ENCODE measurements around the gene NEIL3.

The NEIL3 gene, protein sequence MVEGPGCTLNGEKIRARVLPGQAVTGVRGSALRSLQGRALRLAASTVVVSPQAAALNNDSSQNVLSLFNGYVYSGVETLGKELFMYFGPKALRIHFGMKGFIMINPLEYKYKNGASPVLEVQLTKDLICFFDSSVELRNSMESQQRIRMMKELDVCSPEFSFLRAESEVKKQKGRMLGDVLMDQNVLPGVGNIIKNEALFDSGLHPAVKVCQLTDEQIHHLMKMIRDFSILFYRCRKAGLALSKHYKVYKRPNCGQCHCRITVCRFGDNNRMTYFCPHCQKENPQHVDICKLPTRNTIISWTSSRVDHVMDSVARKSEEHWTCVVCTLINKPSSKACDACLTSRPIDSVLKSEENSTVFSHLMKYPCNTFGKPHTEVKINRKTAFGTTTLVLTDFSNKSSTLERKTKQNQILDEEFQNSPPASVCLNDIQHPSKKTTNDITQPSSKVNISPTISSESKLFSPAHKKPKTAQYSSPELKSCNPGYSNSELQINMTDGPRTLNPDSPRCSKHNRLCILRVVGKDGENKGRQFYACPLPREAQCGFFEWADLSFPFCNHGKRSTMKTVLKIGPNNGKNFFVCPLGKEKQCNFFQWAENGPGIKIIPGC

DNA sequence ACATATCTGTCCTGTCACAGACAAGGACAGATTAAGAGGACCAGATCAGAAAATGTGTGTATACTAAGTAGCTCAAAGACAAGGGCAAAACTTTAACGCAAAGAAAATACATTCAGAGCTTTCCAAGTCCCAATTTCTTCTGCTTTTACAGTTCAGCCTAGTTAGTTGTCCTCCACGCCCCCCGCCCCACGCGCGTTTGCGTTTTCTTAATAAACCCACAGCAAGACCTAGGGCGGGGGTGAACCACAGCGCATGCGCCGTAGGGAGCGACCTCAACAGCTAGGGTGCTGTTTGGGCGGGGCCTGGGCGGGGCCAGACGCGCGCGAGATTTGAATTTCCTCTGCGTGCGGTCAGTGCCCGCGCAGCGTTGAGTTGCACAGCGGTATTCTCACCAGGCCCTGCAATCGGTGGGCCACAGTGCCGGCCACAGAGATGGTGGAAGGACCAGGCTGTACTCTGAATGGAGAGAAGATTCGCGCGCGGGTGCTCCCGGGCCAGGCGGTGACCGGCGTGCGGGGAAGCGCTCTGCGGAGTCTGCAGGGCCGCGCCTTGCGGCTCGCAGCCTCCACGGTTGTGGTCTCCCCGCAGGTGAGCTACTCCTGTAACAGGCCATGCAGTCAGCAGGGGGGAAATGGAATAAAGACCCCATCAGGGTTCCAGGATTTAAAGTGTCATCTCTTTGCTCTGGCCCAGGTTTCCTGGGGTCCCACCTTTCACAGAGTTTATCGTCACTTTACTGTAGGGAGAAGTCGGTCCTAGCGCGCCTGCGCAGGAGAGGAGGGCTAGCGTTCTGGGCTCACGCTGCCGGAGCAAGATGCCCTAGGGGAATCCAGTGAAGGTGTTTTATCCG lies at the start of gene NEIL3:
Gene NEIL3, plus strand, starts transcription at position 353 of the 850 bp plus-strand sequence. Its CDS starts 80 bp downstream, at position 433.
- peak; percentile 89 for DNase-seq

DNA sequence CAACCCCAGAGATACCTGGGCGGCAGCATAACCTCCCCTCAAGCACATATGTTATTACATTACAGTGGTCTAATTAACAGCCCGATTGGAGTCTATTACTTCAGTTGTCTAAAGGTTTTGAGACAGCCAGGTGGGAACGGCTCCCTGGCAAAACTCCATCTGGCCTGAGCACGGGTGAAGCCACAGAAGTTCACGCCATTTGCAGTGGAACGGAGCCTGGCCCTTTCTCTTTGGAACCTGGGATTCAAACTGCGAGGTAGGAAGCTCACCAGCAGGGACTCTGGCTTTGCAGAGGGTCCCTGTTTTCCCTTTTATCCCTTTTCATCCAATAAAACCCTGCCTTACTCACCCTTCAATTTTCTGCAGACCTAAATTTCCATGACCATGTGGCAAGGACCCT lies 45.9 kb upstream of the NEIL3 start:
- DNase-seq = no peak

DNA sequence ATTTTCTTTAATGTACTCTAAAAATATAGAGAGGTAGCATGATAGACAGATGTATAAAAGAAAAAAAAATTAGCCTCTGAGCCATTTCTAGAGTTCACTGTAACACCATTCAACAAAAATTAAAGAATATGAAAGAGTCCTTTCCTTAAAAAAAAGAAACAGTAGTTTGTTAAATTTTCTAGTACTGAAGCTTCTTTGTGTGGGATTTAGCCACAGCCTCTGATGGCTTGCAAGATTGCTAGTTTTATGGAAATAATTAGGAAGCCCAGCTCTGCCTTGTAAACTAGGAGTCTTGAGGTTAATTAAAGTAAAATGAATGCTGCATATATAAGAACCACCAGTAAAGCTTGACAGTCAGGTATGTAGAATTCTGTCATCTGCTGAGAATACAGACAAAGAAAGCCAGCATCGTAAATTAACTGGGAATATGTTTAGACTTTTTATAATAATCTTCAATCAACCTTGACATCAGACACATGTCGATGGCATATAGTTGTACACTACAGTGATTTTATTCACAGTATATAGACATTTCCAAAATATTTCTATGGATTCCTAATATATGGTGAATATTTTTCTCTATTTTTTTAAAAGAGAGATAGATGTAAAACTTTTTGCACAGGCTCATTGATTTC lies 44.8 kb upstream of the NEIL3 start:
- no peak for DNase-seq

DNA sequence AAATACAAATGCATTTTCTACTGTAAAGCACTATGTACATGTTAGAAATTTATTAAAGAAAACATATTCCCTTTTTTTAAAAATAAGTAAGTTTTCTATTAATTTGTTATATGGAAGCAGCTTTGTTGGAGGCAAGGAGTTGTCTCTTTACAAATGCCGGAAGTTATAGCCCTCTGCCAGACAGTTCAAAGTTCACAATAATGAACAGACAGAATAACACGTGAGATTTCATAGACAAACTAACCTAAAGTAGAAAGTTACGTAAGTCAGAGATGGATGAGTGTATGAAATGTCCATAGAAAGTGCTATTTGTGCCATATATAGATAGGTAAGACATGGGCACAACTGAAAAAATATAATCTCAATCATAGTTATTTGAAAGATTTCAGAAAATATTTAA lies 43.9 kb upstream of the NEIL3 start:
- no peak for DNase-seq

DNA sequence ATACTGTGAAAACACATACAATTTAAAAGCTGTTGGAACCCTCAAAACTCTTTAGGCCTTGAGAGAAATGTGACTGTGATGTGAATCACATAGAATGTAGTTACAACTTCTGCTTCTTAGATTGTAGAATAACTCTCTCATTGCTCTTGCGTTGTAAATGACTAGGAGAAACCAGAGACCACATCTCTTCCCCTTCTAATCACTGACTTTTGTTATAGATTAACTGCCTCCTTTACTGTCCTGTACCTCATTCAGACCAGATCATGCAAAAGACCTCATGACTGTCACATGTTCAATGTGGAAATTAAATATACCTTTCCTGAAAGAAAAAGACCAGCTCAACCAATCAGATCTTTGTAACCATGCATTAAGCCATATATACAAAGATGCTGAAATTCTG lies 43.2 kb upstream of the NEIL3 start:
- DNase-seq = no peak

DNA sequence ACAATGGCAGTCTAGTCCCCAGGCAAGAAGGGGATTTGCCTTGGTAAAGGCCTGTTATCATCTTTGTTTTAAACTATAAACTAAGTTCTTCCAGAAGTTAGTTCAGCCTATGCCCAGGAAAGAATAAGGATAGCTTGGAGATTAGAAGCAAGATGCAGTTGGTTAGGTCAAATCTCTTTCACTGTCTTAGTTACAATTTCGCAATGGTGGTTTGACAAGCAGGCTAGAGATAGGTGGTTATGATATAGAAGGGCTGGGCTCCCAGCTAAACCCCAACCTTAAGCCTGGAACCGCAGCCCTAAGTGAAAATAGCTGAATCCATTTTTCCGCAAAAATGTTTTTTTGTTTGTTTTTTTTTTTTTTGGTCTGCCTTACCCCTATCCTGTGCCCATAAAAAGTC lies 41.8 kb upstream of the NEIL3 start:
- no peak for DNase-seq

DNA sequence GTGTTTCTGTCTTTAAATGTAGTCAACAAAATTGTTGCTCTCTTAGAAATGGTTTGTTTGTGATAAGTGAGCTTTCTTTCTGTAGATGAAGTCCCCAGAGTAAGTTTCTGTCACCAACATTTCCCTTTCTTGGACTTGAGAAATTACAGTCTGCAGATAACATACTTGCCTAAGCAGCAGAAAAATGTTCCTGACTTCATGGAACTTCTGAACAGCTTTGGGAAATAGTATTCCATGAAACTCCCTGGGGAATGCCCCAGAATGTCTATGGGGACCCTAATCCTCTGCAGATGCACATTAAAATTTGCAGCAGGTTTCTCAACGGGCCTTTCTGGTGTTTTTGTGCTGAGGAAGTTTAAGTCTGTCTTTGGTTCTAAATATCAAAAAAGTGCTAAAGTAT lies 38.6 kb upstream of the NEIL3 start:
- peak; percentile 12 for DNase-seq

DNA sequence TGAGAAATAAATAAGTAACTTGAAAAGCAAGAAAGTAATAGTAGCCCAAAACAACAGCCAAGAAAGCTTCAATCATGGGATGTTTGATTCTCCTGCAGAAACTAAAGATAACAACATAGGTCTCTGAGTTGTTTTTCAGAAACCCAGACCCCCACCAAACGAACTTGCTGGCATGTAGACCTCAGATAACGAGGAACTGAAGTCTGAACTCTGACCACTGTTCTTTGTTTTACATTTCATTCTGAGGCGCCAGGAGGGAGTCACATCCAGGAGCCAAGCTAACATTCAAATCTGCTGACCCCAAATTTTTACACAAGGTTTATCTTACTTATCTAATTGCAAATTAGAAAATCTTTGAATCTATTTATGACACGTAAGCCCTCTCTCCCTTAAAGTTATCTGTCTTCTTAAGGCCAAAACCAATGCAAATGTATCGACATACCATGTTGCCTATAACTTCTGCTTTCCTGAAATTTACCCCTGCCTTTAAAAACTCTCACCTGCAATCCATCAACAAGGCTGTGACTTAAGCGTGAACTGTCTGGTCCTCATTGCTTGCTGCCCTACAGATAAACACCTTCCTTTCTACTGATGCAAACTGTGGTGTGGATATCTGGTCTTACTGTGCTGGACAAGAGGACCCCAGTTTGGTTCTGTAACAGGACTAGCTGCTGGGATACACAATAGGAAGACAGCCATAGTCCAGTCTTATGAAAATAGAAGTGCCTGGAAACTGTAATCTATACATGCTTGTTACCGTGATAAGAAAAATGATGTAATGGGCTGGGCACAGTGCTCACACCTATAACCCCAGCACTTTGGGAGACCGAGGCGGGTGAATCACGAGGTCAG lies 37.5 kb upstream of the NEIL3 start:
- no peak for DNase-seq

DNA sequence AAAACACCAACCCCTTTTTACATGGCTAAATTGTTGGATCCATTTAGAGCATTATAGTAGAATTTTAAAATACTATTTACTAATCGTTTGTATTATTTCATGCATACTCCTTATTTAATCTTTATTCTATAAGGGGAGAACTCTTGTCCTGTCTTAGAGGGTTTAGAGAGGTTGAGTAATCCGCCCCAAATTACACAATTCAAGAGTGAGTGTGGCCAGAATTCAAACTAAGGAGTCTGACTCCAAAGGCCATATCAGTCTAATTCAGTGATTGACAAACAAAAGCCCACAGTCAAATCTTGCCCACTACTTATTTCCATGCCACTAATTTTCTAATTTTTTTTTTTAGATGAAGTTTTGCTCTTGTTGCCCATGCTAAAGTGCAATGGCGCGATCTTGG lies 33.7 kb upstream of the NEIL3 start:
- no peak for DNase-seq

DNA sequence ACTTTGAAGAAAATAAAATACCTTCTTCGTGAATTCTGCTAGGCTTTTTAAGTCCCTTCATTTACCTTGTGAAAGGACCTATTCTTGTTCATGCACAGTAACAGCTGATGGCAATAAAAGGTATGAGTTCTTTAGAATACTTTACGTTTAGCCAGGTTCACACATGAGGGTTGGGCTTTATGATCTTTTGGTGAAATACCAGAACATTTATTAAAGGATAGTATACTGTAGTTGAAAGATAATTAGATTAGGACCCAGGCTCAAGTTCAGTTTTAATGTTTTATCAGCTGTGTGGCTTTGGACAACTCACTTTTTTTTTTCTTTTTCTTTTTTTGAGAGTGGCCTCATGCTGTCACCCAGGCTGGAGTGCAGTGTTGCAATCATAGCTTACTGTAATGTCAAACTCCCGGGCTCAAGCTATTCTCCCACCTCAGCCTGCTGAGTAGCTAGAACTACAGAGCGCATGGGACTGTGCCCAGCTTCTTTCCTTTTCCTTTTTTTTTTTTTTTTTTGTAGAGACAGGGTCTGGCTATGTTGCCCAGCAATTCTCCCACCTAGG lies 28.2 kb upstream of the NEIL3 start:
- DNase-seq = no peak

DNA sequence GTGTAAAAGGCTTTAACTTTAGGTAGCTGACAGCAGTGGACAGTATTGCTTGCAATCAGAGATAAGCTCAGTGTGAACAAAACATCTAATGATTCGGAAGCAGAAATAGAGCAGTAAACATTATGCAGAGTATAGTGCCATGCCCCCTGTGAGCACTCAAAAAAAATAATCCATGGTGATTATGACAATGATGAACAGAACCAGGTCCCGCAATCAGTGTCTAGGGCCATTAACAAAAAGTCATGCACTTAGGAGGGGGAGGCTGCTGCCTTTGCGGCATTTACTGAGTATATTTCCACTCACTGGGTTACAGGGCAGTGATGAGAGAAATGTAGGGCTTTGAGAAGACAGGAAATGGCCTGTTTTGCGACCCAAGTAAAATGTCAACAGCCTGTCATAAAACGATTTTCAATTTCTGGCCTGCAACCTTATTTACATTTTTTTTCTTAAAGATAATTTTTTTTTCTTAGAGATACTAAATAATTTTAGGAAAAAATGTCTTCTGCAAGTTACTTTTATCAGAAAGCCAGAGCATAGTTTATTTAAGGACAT lies 27.3 kb upstream of the NEIL3 start:
- no peak for DNase-seq

DNA sequence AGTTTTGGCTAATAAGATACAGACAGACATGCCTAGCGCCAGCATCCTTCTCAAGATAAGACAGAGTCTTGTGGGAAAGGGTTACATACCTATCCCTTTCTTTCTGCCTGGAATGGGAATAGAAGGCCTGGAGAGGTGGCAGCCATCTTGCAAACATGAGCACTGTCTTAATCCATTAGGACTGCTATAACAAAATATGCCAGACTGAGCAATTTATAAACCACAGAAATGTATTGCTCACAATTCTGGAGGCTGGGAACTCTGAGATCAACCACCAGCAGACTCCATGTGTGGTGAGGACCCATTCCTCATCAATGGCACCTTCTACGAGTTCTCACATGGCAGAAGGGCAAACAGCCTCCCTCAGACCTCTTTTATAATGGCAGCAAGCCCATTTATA lies 26.5 kb upstream of the NEIL3 start:
- DNase-seq = peak; percentile 85

DNA sequence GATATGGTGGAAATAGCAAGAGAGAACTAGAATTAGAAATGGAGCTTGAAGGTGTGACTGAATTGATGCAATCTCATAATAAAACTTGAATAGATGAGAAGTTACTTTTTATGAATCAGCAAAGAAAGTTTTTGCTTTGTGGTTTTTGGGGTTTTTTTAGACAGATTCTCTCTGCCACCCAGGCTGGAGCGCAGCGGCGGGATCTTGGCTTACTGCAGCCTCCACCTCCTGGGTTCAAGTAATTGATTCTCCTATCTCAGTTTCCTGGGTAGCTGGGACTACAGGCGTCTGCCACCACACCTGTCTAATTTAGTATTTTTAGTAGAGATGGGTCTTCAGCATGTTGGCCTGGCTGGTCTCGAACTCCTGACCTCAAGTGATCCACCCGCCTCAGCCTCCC lies 23.7 kb upstream of the NEIL3 start:
- peak; percentile 10 for DNase-seq

DNA sequence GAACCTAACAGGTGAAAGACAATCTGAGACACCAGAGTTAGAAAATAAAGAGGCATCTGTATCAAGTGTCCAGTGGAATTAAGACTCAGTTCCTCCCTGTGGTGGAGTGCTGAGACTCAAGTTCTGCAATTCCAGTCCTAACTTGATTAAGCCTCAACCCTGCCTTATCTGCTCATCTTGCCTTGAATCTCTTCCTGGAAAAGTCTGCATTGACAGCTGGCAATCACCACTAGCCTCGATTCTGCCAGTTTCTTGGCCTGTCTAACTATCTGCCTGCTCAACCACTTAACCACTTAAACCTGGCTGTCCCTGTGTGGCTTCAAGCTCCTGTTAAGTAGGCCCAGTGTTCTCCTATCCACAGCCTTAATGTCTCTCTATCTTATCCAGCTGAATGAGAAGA lies 22.4 kb upstream of the NEIL3 start:
- DNase-seq = no peak

DNA sequence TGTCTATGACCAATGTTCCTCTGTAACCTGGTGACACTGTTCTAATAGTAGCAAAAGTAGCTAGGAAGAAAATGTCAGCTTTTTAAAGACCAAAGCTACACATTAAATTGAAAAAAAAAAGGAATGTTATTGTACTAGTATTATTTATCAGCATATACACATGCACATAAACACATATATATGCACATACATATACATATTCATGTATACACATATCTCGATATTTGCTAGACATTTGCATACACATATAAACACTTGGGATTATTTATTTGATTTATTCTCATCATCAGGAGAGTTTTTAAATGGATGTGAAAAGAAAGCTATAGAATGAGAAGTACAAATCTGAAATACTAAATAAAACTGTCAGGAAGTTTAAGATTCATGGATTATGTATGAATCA lies 21.3 kb upstream of the NEIL3 start:
- DNase-seq = no peak

DNA sequence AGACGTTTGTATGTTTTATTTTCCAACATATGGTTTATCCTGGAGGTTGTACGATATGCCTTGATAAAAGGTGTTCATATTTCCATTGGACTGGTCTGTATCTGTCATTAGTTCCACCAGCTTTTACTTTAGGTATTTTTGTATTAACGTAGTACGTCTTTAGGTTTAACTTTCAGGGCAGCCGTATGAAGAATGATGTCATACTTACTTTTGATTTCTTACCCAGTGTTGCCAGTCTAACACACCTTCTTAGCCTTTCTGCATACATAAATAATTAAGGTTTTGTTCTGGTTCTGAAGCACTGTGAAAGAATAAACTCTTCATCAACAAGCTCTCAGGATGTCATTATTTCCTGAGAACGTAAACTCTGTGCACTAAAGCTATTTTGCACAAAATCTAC lies 18.9 kb upstream of the NEIL3 start:
- no peak for DNase-seq

DNA sequence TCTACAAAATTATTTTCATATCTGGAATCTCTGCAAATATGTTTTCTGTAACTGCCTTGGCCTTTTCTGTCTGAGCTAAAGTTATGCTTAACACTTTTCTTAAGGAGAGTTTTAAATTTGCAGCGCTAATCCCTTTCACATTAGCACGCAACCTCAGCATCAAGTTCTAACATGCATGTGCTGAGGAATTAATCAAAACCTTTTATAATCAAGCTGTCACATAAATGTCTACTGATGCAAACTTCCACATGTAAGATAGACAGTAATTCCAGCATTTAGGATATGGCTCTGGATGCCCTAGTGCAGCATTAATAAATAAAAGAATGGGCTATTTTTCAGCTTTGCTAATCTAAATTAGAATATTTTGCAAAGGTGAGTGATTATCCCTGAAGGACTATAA lies 17.5 kb upstream of the NEIL3 start:
- no peak for DNase-seq

DNA sequence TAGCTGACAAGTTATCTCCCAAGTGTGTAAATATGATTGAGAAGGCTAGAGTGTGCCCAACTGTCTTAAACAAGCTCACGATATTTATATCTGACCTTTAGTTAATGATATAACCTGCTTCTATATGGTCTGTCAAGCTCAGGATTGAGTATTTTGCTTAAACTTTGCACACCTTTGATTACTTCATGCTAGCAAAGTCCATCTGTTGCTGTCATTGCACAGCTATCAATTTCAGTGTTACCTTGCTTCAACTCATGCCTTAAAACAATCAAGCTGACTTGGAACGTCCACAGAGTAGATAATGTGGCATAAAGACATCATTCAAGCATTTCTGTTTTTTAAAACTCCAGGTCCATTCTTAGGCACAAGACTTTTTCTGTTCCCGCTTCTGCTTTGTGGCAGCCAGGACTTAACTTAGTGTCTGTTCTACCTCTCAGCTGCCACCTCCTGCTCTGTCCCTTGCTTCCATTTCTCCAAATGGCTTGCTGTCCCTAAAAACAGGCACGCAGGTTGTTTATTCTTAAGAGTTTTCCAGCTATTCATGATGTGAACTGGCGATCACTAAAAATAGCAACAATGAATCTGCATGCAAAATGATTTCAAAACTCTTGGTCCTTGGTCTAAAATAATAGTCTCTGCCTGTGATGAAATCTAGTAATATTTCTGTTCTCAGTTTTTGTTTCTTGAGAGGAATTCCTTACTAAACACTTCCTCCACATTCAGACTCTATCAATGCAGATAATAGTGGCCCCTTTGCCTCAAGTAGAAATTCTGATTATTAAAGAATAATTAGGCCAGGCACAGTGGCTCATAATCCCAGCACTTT lies 16.3 kb upstream of the NEIL3 start:
- no peak for DNase-seq

DNA sequence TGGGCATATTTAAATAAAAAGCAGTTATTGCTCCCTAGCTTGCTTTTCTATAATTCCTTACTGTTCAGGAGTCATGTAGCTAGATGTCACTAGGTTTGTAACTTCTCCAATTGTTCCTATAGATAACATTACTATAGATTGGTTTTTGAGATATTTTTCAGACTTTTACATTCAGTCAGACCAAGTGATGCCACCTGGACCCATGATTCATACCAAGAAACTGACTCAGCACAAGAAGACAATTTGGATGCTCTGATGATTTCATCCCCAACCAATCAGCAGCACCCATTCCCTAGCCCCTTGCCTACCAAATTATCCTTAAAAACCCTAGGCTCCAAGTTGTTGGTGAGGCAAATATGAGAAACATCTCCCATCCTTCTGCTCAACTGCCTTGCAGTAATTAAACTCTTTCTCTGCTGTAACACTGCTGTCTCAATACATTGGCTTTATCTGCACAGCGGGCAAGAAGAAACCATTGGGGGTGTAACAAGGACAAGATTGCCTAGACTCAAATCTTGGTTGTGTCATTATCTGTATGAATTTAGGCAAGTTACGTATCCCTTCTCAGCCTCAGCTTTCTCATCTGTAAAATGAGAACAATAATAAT lies 11.8 kb upstream of the NEIL3 start:
- no peak for DNase-seq

DNA sequence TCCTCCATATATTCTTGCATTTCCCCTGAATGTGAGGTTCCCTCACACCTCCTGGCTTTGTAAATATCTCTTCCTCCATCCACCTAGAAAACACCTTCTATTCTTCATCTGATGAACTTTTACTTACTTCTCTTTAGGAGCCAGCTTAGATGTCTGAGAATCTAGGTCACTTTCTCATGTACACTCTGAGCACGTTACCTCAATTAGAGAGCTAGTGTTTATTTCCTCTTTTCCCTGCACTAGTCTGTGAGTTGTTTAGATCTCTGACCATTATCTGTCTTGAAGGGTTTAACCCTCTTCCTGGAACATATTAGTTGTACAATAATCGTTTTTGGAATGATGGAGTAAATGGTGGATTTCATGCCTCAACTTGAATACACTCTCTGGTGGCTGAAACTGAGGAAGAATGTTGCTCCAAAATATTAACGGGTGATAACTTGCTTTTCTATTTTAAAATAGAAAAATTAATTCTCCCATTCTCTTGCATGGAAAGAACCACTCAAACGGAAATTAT lies 8.5 kb upstream of the NEIL3 start:
- DNase-seq = no peak
